GM23338 (cell line): Measurements from ENCODE around the gene C2orf81. TPM values are rescaled to one million over a fixed set of nuclear protein-coding genes. Genes with fewer than 3 reads are reported as not detected.

Source experiments
- ATAC-seq: fragments of 200-7000 bp; cut with Tn5 transposase; 3 replicates; pipeline ENCODE4 v1.9.1; 2020
- DNase-seq: peaks from one replicate; pipeline ENCODE4 v3.0.0-alpha.2; 2015; ENCODE audit warnings: low spot score
- H2AFZ ChIP-seq: fragments of 200-600 bp; sonication (generic); 2 replicates; pipeline ENCODE4 v1.8.0; 2016; ENCODE audit warnings: antibody characterized with exemption, mild to moderate bottlenecking, moderate library complexity
- H3F3A ChIP-seq: fragments of 200-600 bp; sonication (generic); replicated peaks from 2 replicates; pipeline ENCODE4 v1.8.0; 2017; ENCODE audit warnings: antibody characterized with exemption, mixed run types, low read depth
- H3K27ac ChIP-seq: fragments of 200-600 bp; sonication (generic); 2 replicates; pipeline ENCODE4 v1.6.1; 2016; ENCODE audit warnings: low read depth
- H3K27me3 ChIP-seq: fragments of 200-600 bp; sonication (generic); 2 replicates; pipeline ENCODE4 v1.8.0; 2016; ENCODE audit warnings: mild to moderate bottlenecking, mixed run types, moderate library complexity; ENCODE audit not compliant: insufficient read depth
- H3K36me3 ChIP-seq: fragments of 200-600 bp; sonication (generic); 2 replicates; pipeline ENCODE4 v1.8.0; 2016; ENCODE audit warnings: mild to moderate bottlenecking; ENCODE audit not compliant: insufficient read depth
- H3K4me1 ChIP-seq: fragments of 200-600 bp; sonication (generic); 2 replicates; pipeline ENCODE4 v1.8.0; 2016; ENCODE audit warnings: mild to moderate bottlenecking, moderate library complexity; ENCODE audit not compliant: insufficient read depth
- H3K4me2 ChIP-seq: fragments of 200-600 bp; sonication (generic); 2 replicates; pipeline ENCODE4 v1.7.1; 2017; ENCODE audit warnings: mixed run types
- H3K4me3 ChIP-seq: fragments of 200-600 bp; sonication (generic); 2 replicates; pipeline ENCODE4 v1.6.1; 2016; ENCODE audit warnings: mixed run types
- H3K79me2 ChIP-seq: fragments of 200-600 bp; sonication (generic); replicated peaks from 2 replicates; pipeline ENCODE4 v1.8.0; 2017; ENCODE audit warnings: mild to moderate bottlenecking; ENCODE audit not compliant: insufficient read depth
- H3K9me2 ChIP-seq: fragments of 200-600 bp; sonication (generic); 2 replicates; pipeline ENCODE4 v1.8.0; 2017; ENCODE audit not compliant: insufficient read depth
- H4K20me1 ChIP-seq: fragments of 200-600 bp; sonication (generic); replicated peaks from 2 replicates; pipeline ENCODE4 v1.8.0; 2017; ENCODE audit warnings: mild to moderate bottlenecking; ENCODE audit not compliant: insufficient read depth
- H3K27ac Mint-ChIP-seq: 2 replicates; pipeline ENCODE4 v1.8.0; 2020; ENCODE audit warnings: inconsistent platforms, mild to moderate bottlenecking, moderate library complexity, mixed read lengths
- H3K27me3 Mint-ChIP-seq: 3 replicates; pipeline ENCODE4 v1.8.0; 2022; ENCODE audit warnings: low read depth, mild to moderate bottlenecking, moderate library complexity, mixed read lengths, inconsistent platforms; ENCODE audit not compliant: insufficient read depth, poor library complexity
- H3K36me3 Mint-ChIP-seq: 3 replicates; pipeline ENCODE4 v1.8.0; 2021; ENCODE audit warnings: low read depth, mild to moderate bottlenecking, inconsistent platforms, moderate library complexity, mixed read lengths
- H3K4me1 Mint-ChIP-seq: 3 replicates; pipeline ENCODE4 v1.8.0; 2020; ENCODE audit warnings: mild to moderate bottlenecking, inconsistent platforms, mixed read lengths
- H3K4me3 Mint-ChIP-seq: 3 replicates; pipeline ENCODE4 v1.8.0; 2021; ENCODE audit warnings: moderate library complexity, mild to moderate bottlenecking, inconsistent platforms, mixed read lengths
- H3K9me3 Mint-ChIP-seq: 3 replicates; pipeline ENCODE4 v1.8.0; 2020; ENCODE audit warnings: moderate library complexity, mild to moderate bottlenecking, inconsistent platforms, mixed read lengths
- CREB1 ChIP-seq: fragments of 250-450 bp; sonication (Bioruptor Pico); IDR thresholded peaks from 2 replicates; pipeline ENCODE4 v1.5.0; 2020; ENCODE audit warnings: low read depth, mild to moderate bottlenecking, moderate library complexity
- EZH2 ChIP-seq: fragments of 200-600 bp; sonication (generic); IDR thresholded peaks from one replicate; pipeline ENCODE4 v1.8.0; 2017; ENCODE audit warnings: antibody characterized with exemption, mild to moderate bottlenecking, low read depth; ENCODE audit not compliant: unreplicated experiment
- EZH2phosphoT487 ChIP-seq: fragments of 200-600 bp; sonication (generic); IDR thresholded peaks from one replicate; pipeline ENCODE4 v1.8.1; 2018; ENCODE audit warnings: antibody characterized with exemption; ENCODE audit not compliant: unreplicated experiment
- JUNB ChIP-seq: IDR thresholded peaks from one replicate; pipeline ENCODE4 v1.6.1; 2016; ENCODE audit warnings: antibody characterized with exemption; ENCODE audit not compliant: unreplicated experiment
- NANOG ChIP-seq: IDR thresholded peaks from 2 replicates; pipeline ENCODE4 v1.6.1; 2016; ENCODE audit warnings: antibody characterized with exemption, borderline replicate concordance
- POLR2AphosphoS5 ChIP-seq: IDR thresholded peaks from 2 replicates; pipeline ENCODE4 v1.6.1; 2016; ENCODE audit warnings: antibody characterized with exemption, low read depth
- STAT1 ChIP-seq: IDR thresholded peaks from one replicate; pipeline ENCODE4 v1.6.1; 2016; ENCODE audit warnings: antibody characterized with exemption; ENCODE audit not compliant: unreplicated experiment
- ZNF114 ChIP-seq: fragments of 250-450 bp; sonication (Bioruptor Pico); IDR thresholded peaks from 2 replicates; pipeline ENCODE4 v1.5.0; 2020; ENCODE audit warnings: mild to moderate bottlenecking, moderate library complexity
- ZNF331 ChIP-seq: fragments of 250-450 bp; sonication (Bioruptor Pico); IDR thresholded peaks from 2 replicates; pipeline ENCODE4 v1.5.0; 2020; ENCODE audit warnings: low read depth, mild to moderate bottlenecking, moderate library complexity
- ZNF462 ChIP-seq: fragments of 250-450 bp; sonication (Bioruptor Pico); IDR thresholded peaks from 2 replicates; pipeline ENCODE4 v1.5.0; 2020; ENCODE audit warnings: mild to moderate bottlenecking, moderate library complexity
- polyA plus RNA-seq: library from polyadenylated mRNA; unstranded; fragments of >200 nt; fragmentation: Nextera tagmentation; extraction: Ambion mirVana; gene quantifications from 2 replicates; pipeline ENCODE4 v1.2.1, GENCODE V29; 2016
- total RNA-seq: library from RNA; depleted of rRNA; stranded (reverse); fragments of >200 nt; shearing (Covaris generic); gene quantifications from 2 replicates; pipeline ENCODE4 v1.2.3, GENCODE V29; 2014
- TF ChIP-seq, protein P1 (sequence below): IDR thresholded peaks from one replicate; pipeline ENCODE4 v1.6.1; 2018; ENCODE audit warnings: antibody characterized with exemption; ENCODE audit not compliant: unreplicated experiment
- TF ChIP-seq, protein P2 (sequence below): IDR thresholded peaks from 2 replicates; pipeline ENCODE4 v1.6.1; 2016; ENCODE audit warnings: antibody characterized with exemption
- TF ChIP-seq, protein P3 (sequence below), 2 experiments: fragments of 200-600 bp in 1 of 2; sonication (generic) in 1 of 2; conservative IDR thresholded peaks; 2 replicates each; pipeline versions ENCODE4 v1.5.1 to v1.6.1; 2016 to 2017; ENCODE audit warnings: antibody characterized with exemption in 2 of 2, low read depth in 2 of 2, mild to moderate bottlenecking in 2 of 2, moderate library complexity in 1 of 2

Gene C2orf81
- total and polyA plus RNA-seq, 2 experiments from 2014 or later = 3.8 to 4.6 TPM

- peak; percentile 8; the same call in 1 of the 3 replicates for ATAC-seq
- H3K4me3 ChIP-seq = peak overlapping the region; percentile 89
Observed at GRCh38 chr2:74390606-74391005, 30.8 kb downstream of the C2orf81 start.

More at GRCh38 chr2:74390606-74391005, 30.8 kb downstream of the C2orf81 start:
- Mint-ChIP-seq H3K27me3 (peaks cover 5% of the 10 kb centered on the region), H3K9me3 (no peaks in the 10 kb centered on the region), H3K4me3 (peak overlapping the region; percentile 88), H3K4me1 (peaks cover 10% of the 10 kb centered on the region; the same call in 2 of the 3 replicates), H3K27ac (no peak overlapping the region), H3K36me3 (no peaks in the 10 kb centered on the region)
- no peak overlapping the region for H2AFZ ChIP-seq
- no peaks in the 10 kb centered on the region for H3F3A ChIP-seq
- TF ChIP-seq EZH2 (no peak), ZNF462 (CRISPR knock-in tag) (no peak), CREB1 (CRISPR knock-in tag) (no peak), ZNF331 (no peak), ZNF114 (CRISPR knock-in tag) (no peak), EZH2phosphoT487 (no peak), POLR2AphosphoS5 (no peak), NANOG (no peak), STAT1 (no peak), JUNB (no peak)
- TF ChIP-seq, protein P1, sequence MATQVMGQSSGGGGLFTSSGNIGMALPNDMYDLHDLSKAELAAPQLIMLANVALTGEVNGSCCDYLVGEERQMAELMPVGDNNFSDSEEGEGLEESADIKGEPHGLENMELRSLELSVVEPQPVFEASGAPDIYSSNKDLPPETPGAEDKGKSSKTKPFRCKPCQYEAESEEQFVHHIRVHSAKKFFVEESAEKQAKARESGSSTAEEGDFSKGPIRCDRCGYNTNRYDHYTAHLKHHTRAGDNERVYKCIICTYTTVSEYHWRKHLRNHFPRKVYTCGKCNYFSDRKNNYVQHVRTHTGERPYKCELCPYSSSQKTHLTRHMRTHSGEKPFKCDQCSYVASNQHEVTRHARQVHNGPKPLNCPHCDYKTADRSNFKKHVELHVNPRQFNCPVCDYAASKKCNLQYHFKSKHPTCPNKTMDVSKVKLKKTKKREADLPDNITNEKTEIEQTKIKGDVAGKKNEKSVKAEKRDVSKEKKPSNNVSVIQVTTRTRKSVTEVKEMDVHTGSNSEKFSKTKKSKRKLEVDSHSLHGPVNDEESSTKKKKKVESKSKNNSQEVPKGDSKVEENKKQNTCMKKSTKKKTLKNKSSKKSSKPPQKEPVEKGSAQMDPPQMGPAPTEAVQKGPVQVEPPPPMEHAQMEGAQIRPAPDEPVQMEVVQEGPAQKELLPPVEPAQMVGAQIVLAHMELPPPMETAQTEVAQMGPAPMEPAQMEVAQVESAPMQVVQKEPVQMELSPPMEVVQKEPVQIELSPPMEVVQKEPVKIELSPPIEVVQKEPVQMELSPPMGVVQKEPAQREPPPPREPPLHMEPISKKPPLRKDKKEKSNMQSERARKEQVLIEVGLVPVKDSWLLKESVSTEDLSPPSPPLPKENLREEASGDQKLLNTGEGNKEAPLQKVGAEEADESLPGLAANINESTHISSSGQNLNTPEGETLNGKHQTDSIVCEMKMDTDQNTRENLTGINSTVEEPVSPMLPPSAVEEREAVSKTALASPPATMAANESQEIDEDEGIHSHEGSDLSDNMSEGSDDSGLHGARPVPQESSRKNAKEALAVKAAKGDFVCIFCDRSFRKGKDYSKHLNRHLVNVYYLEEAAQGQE = no peak
- TF ChIP-seq, protein P2, sequence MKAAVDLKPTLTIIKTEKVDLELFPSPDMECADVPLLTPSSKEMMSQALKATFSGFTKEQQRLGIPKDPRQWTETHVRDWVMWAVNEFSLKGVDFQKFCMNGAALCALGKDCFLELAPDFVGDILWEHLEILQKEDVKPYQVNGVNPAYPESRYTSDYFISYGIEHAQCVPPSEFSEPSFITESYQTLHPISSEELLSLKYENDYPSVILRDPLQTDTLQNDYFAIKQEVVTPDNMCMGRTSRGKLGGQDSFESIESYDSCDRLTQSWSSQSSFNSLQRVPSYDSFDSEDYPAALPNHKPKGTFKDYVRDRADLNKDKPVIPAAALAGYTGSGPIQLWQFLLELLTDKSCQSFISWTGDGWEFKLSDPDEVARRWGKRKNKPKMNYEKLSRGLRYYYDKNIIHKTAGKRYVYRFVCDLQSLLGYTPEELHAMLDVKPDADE = no peak
- TF ChIP-seq, protein P3, sequence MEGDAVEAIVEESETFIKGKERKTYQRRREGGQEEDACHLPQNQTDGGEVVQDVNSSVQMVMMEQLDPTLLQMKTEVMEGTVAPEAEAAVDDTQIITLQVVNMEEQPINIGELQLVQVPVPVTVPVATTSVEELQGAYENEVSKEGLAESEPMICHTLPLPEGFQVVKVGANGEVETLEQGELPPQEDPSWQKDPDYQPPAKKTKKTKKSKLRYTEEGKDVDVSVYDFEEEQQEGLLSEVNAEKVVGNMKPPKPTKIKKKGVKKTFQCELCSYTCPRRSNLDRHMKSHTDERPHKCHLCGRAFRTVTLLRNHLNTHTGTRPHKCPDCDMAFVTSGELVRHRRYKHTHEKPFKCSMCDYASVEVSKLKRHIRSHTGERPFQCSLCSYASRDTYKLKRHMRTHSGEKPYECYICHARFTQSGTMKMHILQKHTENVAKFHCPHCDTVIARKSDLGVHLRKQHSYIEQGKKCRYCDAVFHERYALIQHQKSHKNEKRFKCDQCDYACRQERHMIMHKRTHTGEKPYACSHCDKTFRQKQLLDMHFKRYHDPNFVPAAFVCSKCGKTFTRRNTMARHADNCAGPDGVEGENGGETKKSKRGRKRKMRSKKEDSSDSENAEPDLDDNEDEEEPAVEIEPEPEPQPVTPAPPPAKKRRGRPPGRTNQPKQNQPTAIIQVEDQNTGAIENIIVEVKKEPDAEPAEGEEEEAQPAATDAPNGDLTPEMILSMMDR (conservative IDR thresholded peaks at IDR 0.05; ENCODE audit: low read depth in 2 of 2) = no peak
- H3K36me3 ChIP-seq = 0 out of 2 replicates have a peak, but pooled peaks cover 3% of the 10 kb centered on the region
- H3K4me1 ChIP-seq = peaks cover 12% of the 10 kb centered on the region
- H3K27me3 ChIP-seq = no peaks in the 10 kb centered on the region
- H3K27ac ChIP-seq = no peak overlapping the region
- peak overlapping the region; percentile 83 for H3K4me2 ChIP-seq
- peaks cover 57% of the 10 kb centered on the region for H3K79me2 ChIP-seq
- peak; percentile 35 for DNase-seq
- no peaks in the 10 kb centered on the region for H3K9me2 ChIP-seq
- peaks cover 25% of the 10 kb centered on the region for H4K20me1 ChIP-seq
